Lung (tissue), 12 donors: Measurements from ENCODE around the gene CCL27. TPM values are rescaled to one million over a fixed set of nuclear protein-coding genes. Genes with fewer than 3 reads are reported as not detected.

Experiments
- ATAC-seq: fragments of 200-7000 bp; cut with Tn5 transposase; one replicate; pipeline ENCODE4 v1.9.1; 2020; ENCODE audit warnings: moderate number of reproducible peaks; ENCODE audit not compliant: insufficient read depth, low FRiP score
- DNase-seq, 3 donors: peaks; one replicate each; pipeline ENCODE4 v3.0.0-alpha.2; 2013 to 2017
- H3K27ac ChIP-seq, 2 donors: one replicate each; pipeline ENCODE4 v1.5.1; 2013; ENCODE audit warnings: mild to moderate bottlenecking in 2 of 2, moderate library complexity in 2 of 2, control low read depth in 1 of 2, inconsistent platforms in 1 of 2, low read depth in 1 of 2, low read length in 1 of 2
- H3K27me3 ChIP-seq, 3 donors: one replicate each; pipeline ENCODE4 v1.5.1; 2013; ENCODE audit warnings: low read length in 2 of 3; ENCODE audit not compliant: control insufficient read depth in 3 of 3, insufficient read depth in 3 of 3
- H3K36me3 ChIP-seq, 4 donors: one replicate each; pipeline ENCODE4 v1.5.1; 2013; ENCODE audit warnings: low read length in 4 of 4, mild to moderate bottlenecking in 1 of 4, moderate library complexity in 1 of 4; ENCODE audit not compliant: control insufficient read depth in 4 of 4, insufficient read depth in 4 of 4
- H3K4me1 ChIP-seq, 5 donors: one replicate each; pipeline ENCODE4 v1.5.1; 2013; ENCODE audit warnings: low read length in 5 of 5, mild to moderate bottlenecking in 2 of 5, moderate library complexity in 1 of 5; ENCODE audit not compliant: control insufficient read depth in 5 of 5, insufficient read depth in 5 of 5
- H3K4me3 ChIP-seq: one replicate; pipeline ENCODE4 v1.5.1; 2013; ENCODE audit warnings: mild to moderate bottlenecking, control low read depth, moderate library complexity
- H3K9ac ChIP-seq, 2 donors: one replicate each; pipeline ENCODE4 v1.5.1; 2013; ENCODE audit warnings: low read length in 2 of 2, control low read depth in 1 of 2; ENCODE audit not compliant: insufficient read depth in 1 of 2
- H3K9me3 ChIP-seq, 4 donors: one replicate each; pipeline ENCODE4 v1.5.1; 2013; ENCODE audit warnings: low read length in 3 of 4, mild to moderate bottlenecking in 1 of 4, moderate library complexity in 1 of 4; ENCODE audit not compliant: control insufficient read depth in 4 of 4, insufficient read depth in 3 of 4
- CTCF ChIP-seq: IDR thresholded peaks from 2 replicates; pipeline ENCODE4 v1.5.1; 2012; ENCODE audit warnings: mild to moderate bottlenecking; ENCODE audit errors: control extremely low read depth, extremely low read depth
- WGBS, 2 donors: extraction: QIAGEN DNeasy Blood & Tissue Kit; methylation state at CpG; one replicate each; pipeline ENCODE4 v1.1.7; 2013; 5-methylcytosine and 5-hydroxymethylcytosine counted together
- polyA plus RNA-seq, 2 donors: library from polyadenylated mRNA; stranded (reverse); fragments of 200-250 nt; gene quantifications; one replicate each; pipeline ENCODE4 v1.2.1, GENCODE V29; 2013
- total RNA-seq, 2 donors: library from RNA; depleted of rRNA in 1 of 2; stranded (reverse); fragments of >200 nt in 1 of 2; gene quantifications; one replicate each; pipeline ENCODE4 v1.2.1, GENCODE V29; 2014 to 2021
- donor health status: control.
- donor health status: control.
- donor health status: Bipolar disorder and iron deficiency.
- donor health status: healthy.
- donor health status: DM: yes; HTN: yes; CAD: no.

The CCL27 gene
- total and polyA plus RNA-seq, 4 donors = 0.05 to 0.55 TPM; not detected in 2

GRCh38 chr9:34651876-34652601 lies 10.4 kb downstream of the CCL27 start, which contains the start of gene IL11RA:
Gene IL11RA, plus strand, starts transcription at chr9:34652185. Its CDS starts 3,033 bp downstream, at chr9:34655218.
- Histone ChIP-seq H3K9me3 (no peaks in the 10 kb centered on the region), H3K27me3 (no peaks in the 10 kb centered on the region), H3K4me1 (peaks cover 12 to 63% (median 37%) of the 10 kb centered on the region in 5 donors), H3K36me3 (peaks cover 0 to 23% (median 18%) of the 10 kb centered on the region in 4 donors), H3K4me3 (peak within 1 kb of the TSS; percentile 30), H3K9ac (peak within 1 kb of the TSS in 1 of 2 donors; percentile 44), H3K27ac (peak within 1 kb of the TSS; percentile 81 to 88)
- ATAC-seq = peak; percentile 73
- no peak for TF ChIP-seq CTCF
- 13 to 22% methylated on average over 24 of the region's 24 CpGs for WGBS, 2 donors
- DNase-seq = peak; percentile 83 to 95 (median 86)

GRCh38 chr9:34651321-34651720 lies 11.1 kb downstream of the CCL27 start:
- H3K9ac ChIP-seq = no peak overlapping the region
- H3K9me3 ChIP-seq = no peaks in the 10 kb centered on the region
- peaks cover 12 to 65% (median 37%) of the 10 kb centered on the region in 5 donors for H3K4me1 ChIP-seq
- TF ChIP-seq CTCF = no peak
- 54 to 69% methylated on average over 4 of the region's 4 CpGs for WGBS, 2 donors
- no peak for ATAC-seq
- no peak overlapping the region for H3K4me3 ChIP-seq
- H3K27ac ChIP-seq = peak overlapping the region; percentile 81 to 88
- peaks cover 0 to 20% (median 16%) of the 10 kb centered on the region in 4 donors for H3K36me3 ChIP-seq
- DNase-seq = peak in 1 of 3 donors; percentile 16
- H3K27me3 ChIP-seq = no peaks in the 10 kb centered on the region

GRCh38 chr9:34650816-34651215 lies 11.6 kb downstream of the CCL27 start:
- Histone ChIP-seq H3K9ac (no peak overlapping the region), H3K36me3 (peaks cover 0 to 20% (median 16%) of the 10 kb centered on the region in 4 donors)

More at GRCh38 chr9:34650816-34651215, 11.6 kb downstream of the CCL27 start:
- Histone ChIP-seq H3K4me1 (peaks cover 12 to 70% (median 37%) of the 10 kb centered on the region in 5 donors), H3K27me3 (no peaks in the 10 kb centered on the region), H3K9me3 (no peaks in the 10 kb centered on the region), H3K27ac (peak overlapping the region in 1 of 2 donors; percentile 81), H3K4me3 (no peak overlapping the region)
- TF ChIP-seq CTCF = no peak
- DNase-seq (no peak), ATAC-seq (no peak)
- WGBS, 2 donors = 72 to 81% methylated on average over 5 of the region's 5 CpGs
